Activated CD8-positive, alpha-beta T cell treated with anti-CD3 and anti-CD28 coated beads for 36 hours (primary cell): Measurements from ENCODE around the gene OSBPL1A. TPM values are rescaled to one million over a fixed set of nuclear protein-coding genes. Genes with fewer than 3 reads are reported as not detected.

ENCODE experiments used
- ATAC-seq: fragments of 200-7000 bp; cut with Tn5 transposase; one replicate; pipeline ENCODE4 v1.10.0; 2021; ENCODE audit warnings: mild to moderate bottlenecking, moderate library complexity
- CTCF ChIA-PET: fragments of 350-600 bp; sonication (Branson Sonifier 250); formaldehyde crosslinking; loops from one replicate; lab custom pipeline; 2021; ENCODE audit warnings: antibody characterized with exemption; lab: Charles Lee
- POLR2A ChIA-PET: fragments of 350-600 bp; sonication (Branson Sonifier 250); formaldehyde crosslinking; loops from one replicate; lab custom pipeline; 2021; ENCODE audit warnings: antibody characterized with exemption; lab: Charles Lee
- DNase-seq: peaks from one replicate; pipeline ENCODE4 v3.0.0-alpha.2; 2020
- H3K27ac Mint-ChIP-seq: one replicate; pipeline ENCODE4 v1.8.0; 2021; ENCODE audit warnings: mild to moderate bottlenecking, mixed read lengths
- H3K27me3 Mint-ChIP-seq: one replicate; pipeline ENCODE4 v1.8.0; 2021; ENCODE audit warnings: mixed read lengths
- H3K36me3 Mint-ChIP-seq: one replicate; pipeline ENCODE4 v1.8.0; 2021; ENCODE audit warnings: low read depth, mixed read lengths
- H3K4me1 Mint-ChIP-seq: one replicate; pipeline ENCODE4 v1.8.0; 2021; ENCODE audit warnings: low read depth, mixed read lengths
- H3K4me3 Mint-ChIP-seq: one replicate; pipeline ENCODE4 v1.8.0; 2021; ENCODE audit warnings: mild to moderate bottlenecking, moderate library complexity, mixed read lengths
- H3K9me3 Mint-ChIP-seq: one replicate; pipeline ENCODE4 v1.8.0; 2021; ENCODE audit warnings: mixed read lengths
- CTCF ChIP-seq: fragments of 200-600 bp; IDR thresholded peaks from one replicate; pipeline ENCODE4 v1.8.0; 2022; ENCODE audit warnings: antibody characterized with exemption, mild to moderate bottlenecking
- intact Hi-C: fragments of 100-400 bp; cut with micrococcal nuclease; formaldehyde crosslinking; loops from one replicate; pipeline ENCODE4 v1.10.0; 2022
- total RNA-seq, 2 experiments: library from RNA; stranded (reverse); gene quantifications; one replicate each; pipeline ENCODE4 v1.2.3, GENCODE V29; 2021

OSBPL1A gene
- total RNA-seq, 2 experiments from 2014 or later, result 2.7 to 3.1 TPM

- H3K4me1 Mint-ChIP-seq, result peaks cover 3% of the 10 kb centered on the region
- no peaks in the 10 kb centered on the region for H3K27me3 Mint-ChIP-seq
- CTCF ChIA-PET, result no interaction called here
- no peak for TF ChIP-seq CTCF
- H3K9me3 Mint-ChIP-seq, result no peaks in the 10 kb centered on the region
- no peak overlapping the region for H3K27ac Mint-ChIP-seq
- no peak overlapping the region for H3K4me3 Mint-ChIP-seq
- H3K36me3 Mint-ChIP-seq, result no peaks in the 10 kb centered on the region
- intact Hi-C loops, result no loop called here
- POLR2A ChIA-PET, result no interaction called here
- DNase-seq, result no peak
- ATAC-seq, result no peak
These were observed 75.0 kb downstream of the OSBPL1A start for GRCh38 chr18:24322584-24323136.

- H3K4me1 Mint-ChIP-seq, result peaks cover 5% of the 10 kb centered on the region
- TF ChIP-seq CTCF, result no peak
- H3K36me3 Mint-ChIP-seq, result no peaks in the 10 kb centered on the region
- H3K27ac Mint-ChIP-seq, result no peak overlapping the region
- ATAC-seq, result no peak
- CTCF ChIA-PET, result no interaction called here
- DNase-seq, result no peak
- H3K9me3 Mint-ChIP-seq, result no peaks in the 10 kb centered on the region
- no peaks in the 10 kb centered on the region for H3K27me3 Mint-ChIP-seq
- intact Hi-C loops, result no loop called here
- POLR2A ChIA-PET, result no interaction called here
- H3K4me3 Mint-ChIP-seq, result no peak overlapping the region
These were observed 76.6 kb downstream of the OSBPL1A start for GRCh38 chr18:24321071-24321470.

GRCh38 chr18:24319757-24320156 lies 77.9 kb downstream of the OSBPL1A start:
- H3K4me3 Mint-ChIP-seq, result no peak overlapping the region
- CTCF ChIA-PET, result no interaction called here
- intact Hi-C loops, result no loop called here

GRCh38 chr18:24317370-24317769 lies 80.3 kb downstream of the OSBPL1A start:
- Mint-ChIP-seq H3K36me3 (no peaks in the 10 kb centered on the region), H3K27me3 (no peaks in the 10 kb centered on the region), H3K4me1 (peaks cover 5% of the 10 kb centered on the region), H3K27ac (no peak overlapping the region), H3K4me3 (no peak overlapping the region), H3K9me3 (no peaks in the 10 kb centered on the region)
- no peak for DNase-seq
- TF ChIP-seq CTCF, result no peak
- ChIA-PET POLR2A (no interaction called here), CTCF (no interaction called here)
- intact Hi-C loops, result no loop called here
- ATAC-seq, result peak; percentile 45

More at GRCh38 chr18:24319757-24320156, 77.9 kb downstream of the OSBPL1A start:
- POLR2A ChIA-PET, result no interaction called here
- no peak overlapping the region for H3K27ac Mint-ChIP-seq
- no peaks in the 10 kb centered on the region for H3K9me3 Mint-ChIP-seq
- H3K27me3 Mint-ChIP-seq, result no peaks in the 10 kb centered on the region
- H3K4me1 Mint-ChIP-seq, result peaks cover 5% of the 10 kb centered on the region
- no peaks in the 10 kb centered on the region for H3K36me3 Mint-ChIP-seq
- no peak for TF ChIP-seq CTCF
- ATAC-seq (no peak), DNase-seq (no peak)

- TF ChIP-seq CTCF, result no peak
- intact Hi-C loops, result no loop called here
- Mint-ChIP-seq H3K4me1 (peaks cover 5% of the 10 kb centered on the region), H3K27me3 (no peaks in the 10 kb centered on the region), H3K9me3 (no peaks in the 10 kb centered on the region), H3K4me3 (no peak overlapping the region), H3K27ac (no peak overlapping the region), H3K36me3 (no peaks in the 10 kb centered on the region)
- CTCF ChIA-PET, result no interaction called here
- no peak for DNase-seq
- ATAC-seq, result no peak
- POLR2A ChIA-PET, result no interaction called here
These were observed 82.5 kb downstream of the OSBPL1A start for GRCh38 chr18:24315170-24315569.
